ENCODE results near the gene RNF38.

DNA sequence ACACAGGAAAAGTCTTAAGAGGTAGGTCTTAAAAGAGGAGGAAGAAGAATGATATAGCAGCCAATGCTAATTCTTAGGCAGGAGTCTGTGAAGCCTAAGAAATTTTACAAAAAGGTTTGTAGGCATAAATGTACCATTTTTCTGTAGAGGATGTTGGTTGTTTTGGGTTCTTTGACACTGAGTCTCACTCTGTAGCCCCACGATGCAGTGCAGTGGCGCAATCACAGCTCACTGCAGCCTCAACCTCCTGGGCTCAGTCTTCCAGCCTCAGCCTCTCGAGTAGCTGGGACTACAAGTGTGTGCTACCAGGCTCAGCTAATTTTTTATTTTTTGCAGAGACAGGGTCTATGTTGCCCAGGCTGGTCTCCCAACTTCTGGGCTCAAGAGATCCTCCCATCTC is 37.7 kb upstream of the RNF38 start:
- no peak for TF ChIP-seq POLR2A (IDR thresholded peaks at IDR 0.05)
- TF ChIP-seq CTCF (IDR thresholded peaks at IDR 0.05): no peak
